RPMI8226 (cell line): ENCODE results near the gene ENTPD7.
"Not testable (repeated sequence)": the region's sequence is repeated elsewhere in the genome, so short reads cannot be mapped to it uniquely, and the experiment has no call there.

Experiments used
- DNase-seq: peaks from one replicate; pipeline ENCODE4 v3.0.0-alpha.2; 2015

Gene ENTPD7

GRCh38 chr10:99693933-99694583 lies 34.7 kb downstream of the ENTPD7 start:
- no peak for DNase-seq

- DNase-seq, result no peak
Measured at GRCh38 chr10:99695761-99696160, 36.5 kb downstream of the ENTPD7 start.

- DNase-seq, result no peak
Measured at GRCh38 chr10:99698504-99699080, 39.3 kb downstream of the ENTPD7 start.

GRCh38 chr10:99700649-99701048 lies 41.3 kb downstream of the ENTPD7 start:
- DNase-seq, result no peak

GRCh38 chr10:99708428-99709012 lies 49.2 kb downstream of the ENTPD7 start:
- DNase-seq, result no peak

GRCh38 chr10:99709480-99710229 lies 50.3 kb downstream of the ENTPD7 start:
- no peak for DNase-seq

- peak; percentile 14 for DNase-seq
Measured at GRCh38 chr10:99711129-99711719, 51.9 kb downstream of the ENTPD7 start.

GRCh38 chr10:99714446-99714845 lies 55.1 kb downstream of the ENTPD7 start:
- DNase-seq, result no peak

GRCh38 chr10:99720387-99720786 lies 61.1 kb downstream of the ENTPD7 start:
- no peak for DNase-seq

- no peak for DNase-seq
Measured at GRCh38 chr10:99730026-99730425, 70.7 kb downstream of the ENTPD7 start.

GRCh38 chr10:99731306-99732032 lies 72.2 kb downstream of the ENTPD7 start:
- no peak for DNase-seq

- DNase-seq, result peak; percentile 93
Measured at GRCh38 chr10:99732033-99732842, 72.9 kb downstream of the ENTPD7 start, which contains the start of the genes COX15 and CUTC. TSS of gene COX15 (minus strand) at chr10:99732127. CDS start at chr10:99732049, 78 bp downstream. TSS of gene CUTC (plus strand) at chr10:99732234. CDS start at chr10:99732349, 115 bp downstream.

- DNase-seq, result no peak
Measured at GRCh38 chr10:99733366-99733765, 74.1 kb downstream of the ENTPD7 start.

- not testable (repeated sequence) for DNase-seq
Measured at GRCh38 chr10:99734111-99734510, 74.8 kb downstream of the ENTPD7 start.

GRCh38 chr10:99740260-99740659 lies 81.0 kb downstream of the ENTPD7 start:
- DNase-seq, result no peak

GRCh38 chr10:99740933-99741559 lies 81.7 kb downstream of the ENTPD7 start:
- no peak for DNase-seq

GRCh38 chr10:99742254-99742653 lies 82.9 kb downstream of the ENTPD7 start:
- no peak for DNase-seq

GRCh38 chr10:99742701-99743100 lies 83.4 kb downstream of the ENTPD7 start:
- no peak for DNase-seq

GRCh38 chr10:99743841-99744240 lies 84.5 kb downstream of the ENTPD7 start:
- no peak for DNase-seq

GRCh38 chr10:99746166-99746565 lies 86.9 kb downstream of the ENTPD7 start:
- not testable (repeated sequence) for DNase-seq
